Cardiac fibroblast (primary cell): Measurements from ENCODE around the gene DYNLL2.
A peak's percentile ranks its signal among the peaks of the same experiment; 100 is the strongest.

Experiments
- DNase-seq, 2 donors: peaks; one replicate each; pipeline versions ENCODE4 v3.0.0 to v3.0.0-alpha.2; 2010; ENCODE audit warnings: low read depth in 2 of 2
- H3K4me3 ChIP-seq, 2 donors: replicated peaks in 1 of 2; 1 replicate in 1 of 2; 2 replicates in 1 of 2; pipeline ENCODE4 v1.5.1; 2011; ENCODE audit warnings: low read depth in 2 of 2, low read length in 2 of 2, mild to moderate bottlenecking in 2 of 2, moderate library complexity in 1 of 2
- TF ChIP-seq, protein P1 (sequence below): IDR thresholded peaks from one replicate; pipeline ENCODE4 v1.5.1; 2011; ENCODE audit warnings: low read depth, mild to moderate bottlenecking, low read length, inconsistent platforms

The DYNLL2 gene

GRCh38 chr17:58112970-58113631 lies 29.9 kb downstream of the DYNLL2 start:
- H3K4me3 ChIP-seq: no peak overlapping the region
- TF ChIP-seq, protein P1, sequence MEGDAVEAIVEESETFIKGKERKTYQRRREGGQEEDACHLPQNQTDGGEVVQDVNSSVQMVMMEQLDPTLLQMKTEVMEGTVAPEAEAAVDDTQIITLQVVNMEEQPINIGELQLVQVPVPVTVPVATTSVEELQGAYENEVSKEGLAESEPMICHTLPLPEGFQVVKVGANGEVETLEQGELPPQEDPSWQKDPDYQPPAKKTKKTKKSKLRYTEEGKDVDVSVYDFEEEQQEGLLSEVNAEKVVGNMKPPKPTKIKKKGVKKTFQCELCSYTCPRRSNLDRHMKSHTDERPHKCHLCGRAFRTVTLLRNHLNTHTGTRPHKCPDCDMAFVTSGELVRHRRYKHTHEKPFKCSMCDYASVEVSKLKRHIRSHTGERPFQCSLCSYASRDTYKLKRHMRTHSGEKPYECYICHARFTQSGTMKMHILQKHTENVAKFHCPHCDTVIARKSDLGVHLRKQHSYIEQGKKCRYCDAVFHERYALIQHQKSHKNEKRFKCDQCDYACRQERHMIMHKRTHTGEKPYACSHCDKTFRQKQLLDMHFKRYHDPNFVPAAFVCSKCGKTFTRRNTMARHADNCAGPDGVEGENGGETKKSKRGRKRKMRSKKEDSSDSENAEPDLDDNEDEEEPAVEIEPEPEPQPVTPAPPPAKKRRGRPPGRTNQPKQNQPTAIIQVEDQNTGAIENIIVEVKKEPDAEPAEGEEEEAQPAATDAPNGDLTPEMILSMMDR: peak; percentile 98
- peak; percentile 74 for DNase-seq

- DNase-seq: no peak
- no peak overlapping the region for H3K4me3 ChIP-seq
- TF ChIP-seq, protein P1: no peak
Measured at GRCh38 chr17:58113947-58114346, 30.7 kb downstream of the DYNLL2 start.

GRCh38 chr17:58117382-58117781 lies 34.2 kb downstream of the DYNLL2 start:
- TF ChIP-seq, protein P1: no peak
- H3K4me3 ChIP-seq: no peak overlapping the region
- no peak for DNase-seq

- no peak for DNase-seq
- TF ChIP-seq, protein P1: no peak
- no peak overlapping the region for H3K4me3 ChIP-seq
Measured at GRCh38 chr17:58119491-58119890, 36.3 kb downstream of the DYNLL2 start.

DNA sequence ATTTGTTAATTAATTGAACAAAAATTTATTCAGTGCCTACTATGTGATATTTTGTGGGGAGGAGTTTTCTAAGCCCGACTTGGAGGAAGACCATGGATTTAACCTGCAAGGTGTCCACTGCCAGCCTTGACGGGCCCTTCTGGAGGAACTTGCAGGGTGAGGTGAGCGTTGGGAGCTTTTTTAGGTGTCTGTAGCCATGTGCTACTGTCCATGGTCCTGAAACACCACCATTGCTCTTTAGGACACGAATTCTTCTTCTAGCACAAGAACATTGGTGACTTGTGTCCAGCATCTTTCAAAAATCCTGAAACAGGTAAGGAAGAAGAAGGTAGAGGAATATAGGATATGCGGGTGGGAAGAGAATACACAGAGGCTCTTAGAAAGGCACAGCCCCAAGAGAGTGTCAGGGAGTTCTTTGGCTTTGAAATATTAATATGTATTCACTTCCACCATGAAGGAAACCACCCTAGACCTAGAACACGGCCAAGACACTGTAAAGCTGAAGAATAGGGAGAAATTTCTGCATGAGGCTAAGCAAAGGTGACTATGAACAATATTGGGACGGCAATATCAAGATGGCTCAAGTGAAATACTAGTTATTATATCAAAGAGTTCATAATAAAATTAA lies 37.1 kb downstream of the DYNLL2 start:
- no peak overlapping the region for H3K4me3 ChIP-seq
- peak; percentile 68 to 72 for DNase-seq

GRCh38 chr17:58121925-58122324 lies 38.7 kb downstream of the DYNLL2 start:
- TF ChIP-seq, protein P1: peak; percentile 5
- peak; percentile 20 to 44 for DNase-seq
- no peak overlapping the region for H3K4me3 ChIP-seq

More for the DNA sequence above, 37.1 kb downstream of the DYNLL2 start:
- TF ChIP-seq, protein P1: no peak
